Stimulated activated CD4-positive, alpha-beta T cell treated with anti-CD3 and anti-CD28 coated beads, Interleukin-12 subunit alpha, Interleukin-12 subunit beta, amount 100 ng/mL, for 24 hours (primary cell): Measurements from ENCODE around the gene BICD2.
A peak's percentile ranks its signal among the peaks of the same experiment; 100 is the strongest.
"Not testable (repeated sequence)": the region's sequence is repeated elsewhere in the genome, so short reads cannot be mapped to it uniquely, and the experiment has no call there.

Experiments
- DNase-seq, 2 experiments: peaks; one replicate each; pipeline ENCODE4 v3.0.0-alpha.2; 2020; ENCODE audit warnings: low read depth in 2 of 2

The BICD2 gene

DNA sequence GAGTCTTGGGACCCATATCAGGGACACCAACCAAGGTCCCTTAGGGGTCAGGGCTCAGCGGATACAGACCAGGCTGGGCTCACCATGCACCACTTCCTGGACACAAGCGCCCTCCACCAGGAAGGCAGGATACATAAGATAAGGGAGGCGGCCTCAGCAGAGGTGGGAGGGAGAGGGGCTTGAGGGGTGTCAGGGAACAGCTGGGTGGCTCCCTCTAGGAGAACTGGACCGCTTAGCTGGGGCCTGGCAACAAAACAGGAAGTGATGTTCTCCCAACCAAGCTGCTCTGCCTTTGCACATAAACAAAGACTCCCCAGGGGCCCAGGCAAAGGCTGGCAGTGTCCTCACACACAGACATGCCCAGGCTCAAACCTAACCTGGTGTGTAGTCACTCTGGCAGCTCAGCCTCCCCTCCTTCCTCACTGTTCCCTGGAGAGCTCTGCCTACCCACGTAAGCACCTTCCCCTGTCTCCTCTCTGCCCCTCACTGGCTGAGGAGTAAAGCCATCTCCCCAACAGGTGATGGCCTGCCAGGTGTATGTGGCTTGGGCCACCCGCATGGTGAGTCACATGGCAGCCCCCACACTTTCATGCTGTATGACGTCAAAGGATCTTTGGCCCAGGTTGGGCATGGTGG is 5.8 kb upstream of the BICD2 start:
- DNase-seq: no peak

DNA sequence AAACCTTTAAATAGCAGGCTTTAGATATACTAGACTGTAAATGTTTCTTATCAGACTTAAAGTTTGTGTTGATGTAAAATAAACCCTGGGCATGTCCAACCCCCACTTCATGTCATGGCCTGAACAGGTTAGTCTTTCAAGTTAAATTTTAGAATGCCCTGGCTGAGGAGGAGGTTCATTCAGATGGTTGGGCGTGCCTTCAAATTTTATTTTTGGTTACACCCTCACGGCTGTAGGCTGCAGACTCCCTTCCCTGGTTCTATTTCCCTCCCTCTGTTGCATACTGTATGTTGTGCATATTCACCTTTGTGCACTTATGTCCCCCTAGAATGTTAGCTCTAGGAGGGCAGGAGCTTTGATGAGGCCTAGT is 5.3 kb upstream of the BICD2 start:
- DNase-seq: no peak

DNA sequence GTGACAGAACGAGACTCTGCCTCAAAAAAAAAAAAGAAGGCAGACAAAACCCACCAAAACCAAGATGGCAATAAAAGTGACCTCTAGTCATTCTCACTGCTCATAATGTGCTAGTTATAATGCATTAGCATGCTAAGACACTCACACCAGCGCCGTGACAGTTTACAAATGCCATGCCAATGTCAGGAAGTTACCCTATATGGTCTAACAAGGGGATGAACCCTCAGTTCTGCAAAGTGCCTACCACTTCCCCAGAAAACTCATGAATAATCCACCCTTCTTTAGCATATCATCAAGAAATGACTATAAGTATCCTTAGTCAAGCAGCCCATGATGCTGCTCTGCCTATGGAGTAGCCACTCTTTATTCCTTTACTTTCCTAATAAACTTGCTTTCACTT is 4.7 kb upstream of the BICD2 start:
- no peak for DNase-seq

GRCh38 chr9:92768816-92769215 is 4.2 kb upstream of the BICD2 start:
- DNase-seq: not testable (repeated sequence)

- DNase-seq: no peak
Observed at GRCh38 chr9:92767066-92768054, 2.7 kb upstream of the BICD2 start.

- peak; percentile 92 to 94 for DNase-seq
Observed at GRCh38 chr9:92764988-92765936, 629 bp upstream of the BICD2 start.

DNA sequence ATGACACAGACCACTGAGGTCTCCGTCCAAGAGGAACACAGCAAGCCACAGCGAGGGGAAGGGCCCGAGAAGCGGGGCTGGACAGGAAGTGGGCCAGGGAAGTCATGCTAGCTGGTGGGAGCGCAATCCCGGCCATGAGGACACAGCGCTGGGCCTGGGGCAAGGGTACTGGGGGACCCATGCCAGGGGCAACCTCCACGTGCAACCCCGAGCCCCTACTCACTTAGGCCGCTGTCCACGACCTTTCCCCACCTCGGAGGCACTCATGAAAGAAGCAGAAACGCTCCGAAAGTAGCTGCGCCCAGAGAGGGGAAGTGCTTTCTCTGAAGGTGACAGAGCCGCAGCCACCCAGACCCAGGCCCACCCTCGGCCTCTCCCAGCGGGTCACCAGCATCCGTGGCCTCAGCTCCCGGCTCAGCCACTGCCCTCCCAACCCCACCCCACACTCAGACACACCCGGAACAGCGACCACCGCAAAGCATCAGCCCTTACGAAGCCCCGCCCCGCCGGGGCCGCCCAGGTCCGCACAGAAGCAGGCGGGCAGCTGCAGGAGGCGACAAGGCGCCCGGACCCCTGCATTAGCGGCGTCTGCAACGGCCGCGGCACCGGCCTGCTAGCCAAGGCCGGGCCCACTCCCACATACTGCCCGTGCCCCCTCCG is 782 bp downstream of the BICD2 start:
- DNase-seq: peak in 1 of 2 experiments; percentile 10

DNA sequence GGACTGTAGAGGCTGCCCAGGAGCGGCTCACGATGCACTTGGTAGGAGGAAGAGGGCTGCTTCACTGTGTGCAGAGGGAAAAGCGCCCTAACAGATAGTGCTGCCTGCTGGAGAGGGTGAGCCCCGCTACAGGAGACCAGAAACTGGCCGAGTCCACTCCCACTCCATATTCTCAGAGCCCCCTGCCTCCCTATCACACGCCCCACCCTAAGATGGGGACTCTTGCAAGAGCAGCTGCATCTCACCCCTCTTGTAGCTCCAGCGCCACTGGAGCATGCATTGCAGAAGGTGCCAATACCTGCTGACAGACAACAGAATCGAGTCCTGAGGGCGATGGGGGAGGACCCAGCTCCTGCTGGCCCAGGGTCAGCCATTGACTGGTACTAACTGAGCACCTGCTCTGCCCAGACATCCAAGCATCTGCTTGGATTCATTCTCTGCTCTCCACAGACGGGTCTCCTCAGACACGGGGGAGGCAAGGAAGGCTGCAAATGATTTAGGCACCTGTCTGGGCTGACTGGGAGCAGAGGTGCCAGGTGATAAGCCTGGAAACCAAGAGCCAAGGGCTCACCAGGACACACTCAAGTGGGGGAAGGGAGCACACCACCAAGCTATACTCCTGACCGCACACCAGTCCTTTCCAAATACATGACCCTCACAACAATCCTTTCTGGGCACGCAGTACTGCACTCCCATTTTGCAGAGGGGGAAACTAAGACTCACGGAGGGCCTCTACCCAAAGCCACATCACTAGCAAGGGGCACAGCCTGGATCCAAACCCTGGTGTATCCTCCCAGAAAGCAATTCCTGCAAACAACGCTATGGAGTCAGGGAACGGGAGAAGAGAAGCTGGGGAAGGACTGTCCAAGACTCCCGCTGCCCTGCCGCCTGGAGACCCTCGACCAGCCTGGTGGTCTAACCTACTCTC is 1.6 kb downstream of the BICD2 start:
- DNase-seq: no peak

DNA sequence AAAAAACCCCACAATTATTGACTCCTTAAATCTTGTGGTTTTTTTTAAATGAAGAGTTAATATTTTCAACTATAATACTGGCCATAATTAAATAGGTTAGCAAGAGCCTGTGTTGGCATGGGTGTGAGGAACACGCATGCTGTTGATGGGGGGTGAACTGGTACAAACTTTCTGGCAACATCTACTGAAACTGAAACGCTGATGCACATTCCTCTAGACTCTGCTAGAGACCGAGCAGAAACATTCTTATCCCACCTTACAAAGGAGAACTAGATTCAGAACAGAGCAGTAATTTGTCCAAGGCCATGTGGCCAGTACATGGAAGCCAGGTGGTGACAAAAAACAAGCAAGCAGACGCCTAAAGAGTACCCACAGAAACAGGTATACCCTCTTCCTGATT is 2.4 kb downstream of the BICD2 start:
- no peak for DNase-seq

DNA sequence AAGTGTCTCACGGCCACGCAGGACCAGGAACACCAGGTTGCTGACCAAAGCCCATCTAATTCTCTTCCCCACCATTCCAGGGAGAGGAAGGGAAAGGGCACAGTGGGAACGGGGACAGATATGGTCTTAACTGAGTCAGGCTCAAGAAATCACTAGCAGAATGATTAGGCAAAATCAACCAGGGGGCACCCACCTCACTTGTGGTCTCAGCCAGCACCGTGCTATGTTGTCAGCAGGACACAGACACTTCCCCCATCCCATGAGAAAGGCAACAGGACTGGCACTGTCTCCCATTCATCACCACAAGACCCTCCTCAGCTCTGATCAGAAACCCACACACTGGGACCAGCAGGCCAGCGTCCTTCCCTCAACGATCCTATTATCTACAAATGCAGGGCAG is 2.9 kb downstream of the BICD2 start:
- no peak for DNase-seq

DNA sequence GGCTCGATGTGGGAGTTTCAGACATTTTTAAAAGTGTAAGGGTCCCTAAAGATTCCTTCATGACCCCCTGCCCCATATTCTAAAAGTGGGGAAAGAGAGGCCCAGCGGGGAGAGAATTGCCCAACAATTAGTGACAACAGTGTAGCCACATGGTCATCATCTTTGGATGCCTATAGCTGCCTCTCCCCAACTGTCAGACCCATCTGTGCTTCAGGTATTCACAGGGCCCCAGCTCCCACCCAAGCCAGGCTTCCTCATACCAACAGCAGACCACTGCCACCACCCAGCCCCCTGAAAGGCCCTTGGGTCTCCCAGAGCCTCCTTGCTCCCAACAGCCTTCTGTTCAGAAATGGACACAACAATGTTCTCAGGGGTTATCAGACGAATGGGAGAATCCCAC is 4.1 kb downstream of the BICD2 start:
- DNase-seq: no peak

DNA sequence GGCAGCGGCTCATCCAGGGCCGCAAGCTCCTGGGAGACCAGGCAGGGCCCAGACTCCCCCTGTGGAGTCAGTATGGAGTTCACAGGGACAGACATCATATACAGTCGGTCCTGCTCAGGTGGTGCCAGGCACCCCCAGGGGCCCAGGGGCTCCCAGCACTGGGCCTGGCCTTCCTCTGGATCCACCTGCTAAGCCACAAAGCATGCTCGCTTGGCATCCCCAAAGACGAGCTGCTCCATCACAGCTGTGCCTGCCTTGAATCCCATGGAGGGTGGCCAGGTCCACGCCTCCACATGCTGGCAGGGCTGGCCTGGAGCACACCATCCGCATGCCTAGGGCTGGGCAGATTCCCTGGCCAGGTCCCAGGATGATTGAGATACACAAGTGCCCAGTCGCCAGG is 4.6 kb downstream of the BICD2 start:
- no peak for DNase-seq

DNA sequence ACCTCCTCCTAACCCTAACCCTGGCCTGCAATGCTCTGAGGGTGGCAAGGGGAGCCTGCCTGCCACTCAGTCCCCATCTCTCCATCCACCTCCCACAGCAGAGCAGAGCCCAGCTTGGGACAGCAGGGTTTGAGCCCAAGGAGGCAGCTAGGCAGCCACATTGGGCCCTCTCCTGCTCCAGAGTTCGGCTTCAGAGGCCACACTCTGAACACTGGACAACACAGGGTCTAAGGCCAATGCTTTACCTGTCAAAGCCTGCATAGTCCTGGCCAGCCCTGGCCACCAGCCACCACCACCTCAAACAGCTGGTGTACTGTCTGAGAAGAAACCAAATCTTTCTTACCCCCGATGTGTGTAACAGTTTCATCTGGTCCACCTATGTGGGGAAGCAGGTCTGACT is 5.2 kb downstream of the BICD2 start:
- DNase-seq: no peak

DNA sequence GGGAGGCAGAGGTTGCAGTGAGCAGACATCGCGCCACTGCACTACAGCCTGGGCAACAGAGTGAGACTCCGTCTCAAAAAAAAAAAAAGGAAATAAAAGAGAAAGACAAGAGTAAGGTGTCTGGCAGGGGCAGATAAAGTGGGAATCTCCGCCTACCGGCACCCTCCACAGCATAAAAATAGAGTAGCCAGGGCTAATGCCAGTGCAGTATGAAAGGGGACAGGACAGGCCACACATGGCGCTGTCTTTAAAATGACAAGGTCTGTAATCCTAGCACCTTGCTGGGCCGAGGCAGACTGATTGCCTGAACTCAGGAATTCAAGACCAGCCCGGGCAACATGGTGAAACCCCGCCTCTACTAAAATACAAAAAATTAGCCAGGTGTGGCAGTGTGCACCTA is 7.8 kb downstream of the BICD2 start:
- DNase-seq: no peak

GRCh38 chr9:92754091-92754745 is 10.4 kb downstream of the BICD2 start:
- DNase-seq: no peak

GRCh38 chr9:92752812-92753404 is 11.7 kb downstream of the BICD2 start:
- DNase-seq: no peak

GRCh38 chr9:92749934-92750315 is 14.7 kb downstream of the BICD2 start:
- no peak for DNase-seq

DNA sequence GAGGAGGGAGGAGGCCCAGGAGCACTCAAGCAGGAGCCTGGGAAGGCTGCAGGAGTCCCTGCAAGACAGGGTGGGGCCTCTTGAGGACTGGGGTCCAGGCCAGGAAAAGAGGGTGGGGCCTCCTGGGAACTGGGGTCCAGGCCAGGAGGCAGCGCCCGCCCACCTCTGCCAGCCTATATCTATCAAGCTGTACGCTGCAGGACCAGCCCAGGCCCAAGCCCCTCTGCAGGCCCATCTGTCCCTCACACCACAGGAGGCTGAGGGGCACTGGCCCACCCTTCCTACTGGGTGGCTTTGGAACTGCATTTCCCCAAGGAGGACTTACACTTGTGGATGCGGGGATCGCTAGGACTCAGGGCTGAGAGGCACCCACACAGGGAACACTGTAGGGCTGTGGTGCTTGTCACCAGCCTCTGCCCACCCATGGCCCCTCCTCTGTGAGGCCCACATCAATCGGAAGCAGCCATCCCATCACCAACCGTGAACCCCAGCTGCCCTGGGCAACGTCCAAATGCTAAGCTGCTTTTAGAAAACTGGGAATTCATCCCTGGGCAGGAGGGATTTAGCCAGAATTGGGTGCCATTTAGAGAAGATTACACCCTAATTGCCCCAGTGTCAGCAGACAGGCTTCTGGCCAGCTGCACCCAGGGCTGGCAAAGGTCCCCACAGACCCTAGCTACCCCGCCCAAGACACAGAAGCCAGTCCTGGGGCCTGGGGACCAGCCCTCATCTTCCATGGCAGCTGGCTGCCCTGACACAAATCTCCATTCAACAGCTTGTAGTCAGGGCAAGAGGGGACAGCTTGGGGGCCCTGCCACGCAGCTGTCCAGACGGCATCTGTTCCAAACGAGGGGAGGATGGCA is 15.3 kb downstream of the BICD2 start:
- no peak for DNase-seq

- no peak for DNase-seq
Observed at GRCh38 chr9:92748233-92748497, 16.5 kb downstream of the BICD2 start.
